HG03558 (cell line): ENCODE results near the gene ACP5.
A peak's percentile ranks its signal among the peaks of the same experiment; 100 is the strongest.
"Not testable (repeated sequence)": the region's sequence is repeated elsewhere in the genome, so short reads cannot be mapped to it uniquely, and the experiment has no call there.

ENCODE experiments used
- ATAC-seq: cut with Tn5 transposase; IDR thresholded peaks from one replicate; pipeline ENCODE4 v1.9.1; 2021; ENCODE audit warnings: moderate number of reproducible peaks; ENCODE audit not compliant: unreplicated experiment; ENCODE audit errors: extremely low read depth

The ACP5 gene

DNA sequence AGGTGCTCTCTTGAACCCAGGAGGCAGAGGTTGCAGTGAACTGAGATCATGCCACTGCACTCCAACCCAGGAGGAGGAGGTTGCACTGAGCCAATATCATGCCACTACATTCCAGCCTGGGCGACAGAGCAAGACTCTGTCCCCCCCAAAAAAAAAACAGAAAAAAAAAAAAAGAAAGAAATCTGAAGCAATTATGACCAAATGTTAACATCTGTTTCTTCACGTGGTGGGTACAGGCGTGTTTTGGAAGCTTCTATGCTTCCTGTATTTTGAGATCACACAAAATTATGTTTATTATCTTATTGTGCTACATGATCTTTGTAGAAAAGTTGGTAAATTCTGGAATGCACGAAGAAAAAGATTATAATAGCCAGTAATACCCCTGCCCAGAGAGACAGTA lies 2.7 kb upstream of the ACP5 start:
- no peak for ATAC-seq

DNA sequence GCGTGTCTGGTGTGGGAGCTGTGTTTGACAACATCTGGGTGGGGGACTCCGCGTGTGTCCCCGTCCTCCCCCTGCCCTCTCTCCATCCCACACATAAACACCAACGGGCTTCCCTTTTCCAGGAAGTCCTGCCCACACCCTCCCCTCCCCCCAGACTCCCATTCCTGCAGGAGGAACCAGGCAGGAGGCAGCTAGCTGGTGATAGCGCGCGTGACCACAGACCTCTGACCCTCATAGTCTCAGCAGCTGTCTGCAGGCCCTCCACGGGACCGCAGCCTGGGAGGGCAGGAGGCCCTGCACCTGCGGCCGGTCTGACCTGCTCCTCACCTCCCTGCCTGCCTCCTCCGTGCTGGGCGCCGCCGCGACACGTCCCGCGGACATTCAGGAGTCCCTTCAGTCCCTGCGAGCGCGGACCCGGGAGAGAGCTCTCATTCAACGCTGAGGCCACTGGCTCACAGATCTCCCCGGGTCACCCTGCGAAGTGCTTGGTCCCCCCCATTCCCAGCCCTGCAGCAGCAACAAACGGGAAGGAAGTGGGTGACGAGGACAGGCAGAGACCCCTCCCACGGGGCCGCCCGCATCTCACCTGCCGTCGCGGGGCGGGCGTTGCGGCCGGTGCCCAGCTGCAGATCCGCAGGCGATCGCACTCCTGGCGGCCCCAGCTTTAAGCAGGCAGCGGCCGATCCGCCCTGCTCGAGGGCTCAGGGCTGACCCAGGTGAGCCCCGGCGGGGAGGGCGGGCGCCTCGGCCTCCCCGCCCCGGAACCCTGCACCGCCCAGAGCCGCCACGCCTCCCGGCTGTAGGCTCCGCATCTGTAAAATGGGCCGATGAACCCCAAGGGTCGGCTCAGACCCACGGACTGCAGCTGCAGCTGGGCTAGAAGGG lies 1.1 kb upstream of the ACP5 start:
- ATAC-seq, result no peak

DNA sequence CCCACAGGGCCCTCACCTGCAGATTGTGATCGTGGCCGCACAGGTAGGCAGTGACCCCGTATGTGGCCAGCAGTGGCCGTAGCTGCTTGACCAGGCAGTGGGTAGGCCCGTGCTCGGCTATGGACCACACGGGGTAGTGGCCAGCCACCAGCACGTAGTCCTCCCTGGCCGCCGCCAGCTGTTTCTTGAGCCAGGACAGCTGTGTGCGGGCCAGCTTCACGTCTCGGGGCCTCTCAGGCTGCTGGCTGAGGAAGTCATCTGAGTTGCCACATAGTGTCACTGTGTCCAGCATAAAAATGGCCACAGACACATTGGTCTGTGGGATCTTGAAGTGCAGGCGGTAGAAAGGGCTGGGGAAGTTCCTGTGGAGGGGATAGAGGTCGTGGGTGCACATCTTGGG lies 1.2 kb downstream of the ACP5 start:
- ATAC-seq, result no peak

DNA sequence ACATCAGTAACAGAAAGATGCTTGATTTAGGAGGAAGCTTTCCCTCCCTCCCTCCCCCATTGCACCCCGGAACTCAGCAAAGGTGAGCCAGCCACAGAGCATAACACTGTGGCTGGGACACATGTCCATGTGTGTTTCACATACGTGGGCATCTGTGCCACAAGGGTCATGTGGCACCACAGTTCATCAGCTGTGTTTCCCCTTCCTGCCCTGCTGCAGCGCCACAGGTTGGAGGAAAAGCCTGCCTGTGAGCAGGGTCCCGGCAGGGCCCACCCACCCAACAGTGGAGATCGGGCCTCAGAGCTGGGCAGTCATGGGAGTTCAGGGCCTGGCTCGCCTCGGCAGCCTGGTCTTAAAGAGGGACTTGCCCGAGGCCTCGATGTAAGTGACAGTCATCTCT lies 2.8 kb downstream of the ACP5 start:
- ATAC-seq, result no peak

DNA sequence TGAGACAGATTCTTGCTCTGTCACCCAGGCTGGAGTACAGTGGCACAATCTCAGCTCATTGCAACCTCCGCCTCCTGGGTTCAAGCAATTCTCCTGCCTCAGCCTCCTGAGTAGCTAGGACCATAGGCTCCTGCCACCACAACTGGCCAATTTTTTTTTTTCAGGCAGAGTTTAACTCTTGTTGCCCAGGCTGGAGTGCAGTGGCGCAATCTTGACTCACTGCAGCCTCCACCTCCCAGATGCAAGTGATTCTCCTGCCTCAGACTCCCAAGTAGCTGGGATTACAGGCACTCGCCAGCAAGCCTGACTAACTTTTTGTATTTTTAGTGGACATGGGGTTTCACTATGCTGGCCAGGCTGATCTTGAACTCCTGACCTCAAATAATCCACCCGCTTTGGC lies 3.7 kb downstream of the ACP5 start:
- ATAC-seq, result not testable (repeated sequence)

DNA sequence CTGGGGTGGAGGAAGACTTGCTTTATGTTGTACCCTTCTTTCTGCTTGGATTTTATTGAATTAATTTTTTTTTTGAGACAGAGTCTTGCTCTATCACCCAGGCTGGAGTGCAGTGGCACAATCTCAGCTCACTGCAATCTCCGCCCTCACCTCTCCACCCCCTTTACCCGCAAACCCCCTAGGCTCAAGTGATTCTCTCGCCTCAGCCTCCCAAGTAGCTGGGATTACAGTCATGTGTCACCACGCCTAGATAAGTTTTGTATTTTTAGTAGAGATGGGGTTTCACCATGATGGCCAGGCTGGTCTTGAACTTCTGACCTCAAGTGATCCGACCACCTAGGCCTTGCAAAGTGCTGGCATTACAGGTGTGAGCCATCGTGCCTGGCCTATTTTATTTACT lies 4.1 kb downstream of the ACP5 start:
- not testable (repeated sequence) for ATAC-seq

DNA sequence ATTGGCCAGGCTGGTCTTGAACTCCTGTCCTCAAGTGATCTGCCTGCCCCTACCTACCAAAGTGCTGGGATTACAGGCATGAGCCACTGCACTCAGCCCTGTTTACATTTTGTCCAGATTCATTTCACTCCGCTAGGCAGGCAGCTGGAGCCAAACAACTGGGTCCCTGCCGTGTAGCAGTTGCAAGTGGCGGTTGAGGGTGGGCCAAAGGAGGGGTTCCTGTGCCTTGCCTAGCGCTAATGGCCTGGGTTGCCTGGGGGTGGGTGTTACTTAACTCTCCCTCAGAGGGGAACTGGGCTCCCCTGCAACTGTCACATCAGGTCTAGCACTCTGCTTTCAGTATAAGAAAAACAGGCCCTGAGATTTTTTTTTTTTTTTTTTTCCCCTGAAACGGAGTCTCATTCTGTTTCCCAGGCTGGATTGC lies 7.4 kb downstream of the ACP5 start:
- no peak for ATAC-seq

DNA sequence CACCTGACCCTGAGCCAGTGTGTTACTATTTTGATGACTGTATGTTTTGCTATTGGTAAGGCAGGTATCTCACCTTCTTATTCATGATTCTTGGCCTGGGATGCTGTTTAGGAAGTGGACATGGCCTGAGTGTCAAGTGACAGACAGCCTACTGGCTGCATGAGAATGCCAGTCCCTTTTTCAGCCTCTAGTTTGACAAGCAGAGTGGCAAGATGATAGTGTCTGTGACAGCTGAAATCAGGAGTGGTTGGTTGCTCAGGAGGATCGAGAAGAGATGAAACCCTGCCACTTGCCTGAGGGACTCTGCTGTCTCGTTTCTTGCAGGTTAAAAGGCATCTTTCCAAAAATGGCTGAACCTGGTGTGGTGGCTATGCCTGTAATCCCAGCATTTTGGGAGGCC lies 11.3 kb downstream of the ACP5 start:
- ATAC-seq, result no peak

DNA sequence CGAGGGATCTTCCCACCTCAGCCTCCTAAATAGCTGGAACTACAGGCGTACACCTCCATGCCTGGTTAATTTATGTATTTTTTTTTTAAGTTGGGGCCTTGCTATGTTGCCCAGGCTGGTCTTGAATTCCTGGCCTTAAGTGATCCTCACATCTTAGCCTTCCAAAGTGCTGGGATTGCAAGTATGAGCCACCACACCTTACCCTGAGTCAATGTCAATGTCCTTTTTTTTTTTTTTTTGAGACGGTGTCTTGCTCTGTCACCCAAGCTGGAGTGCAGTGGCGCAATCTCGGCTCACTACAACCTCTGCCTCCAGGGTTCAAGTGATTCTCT lies 11.8 kb downstream of the ACP5 start:
- not testable (repeated sequence) for ATAC-seq

DNA sequence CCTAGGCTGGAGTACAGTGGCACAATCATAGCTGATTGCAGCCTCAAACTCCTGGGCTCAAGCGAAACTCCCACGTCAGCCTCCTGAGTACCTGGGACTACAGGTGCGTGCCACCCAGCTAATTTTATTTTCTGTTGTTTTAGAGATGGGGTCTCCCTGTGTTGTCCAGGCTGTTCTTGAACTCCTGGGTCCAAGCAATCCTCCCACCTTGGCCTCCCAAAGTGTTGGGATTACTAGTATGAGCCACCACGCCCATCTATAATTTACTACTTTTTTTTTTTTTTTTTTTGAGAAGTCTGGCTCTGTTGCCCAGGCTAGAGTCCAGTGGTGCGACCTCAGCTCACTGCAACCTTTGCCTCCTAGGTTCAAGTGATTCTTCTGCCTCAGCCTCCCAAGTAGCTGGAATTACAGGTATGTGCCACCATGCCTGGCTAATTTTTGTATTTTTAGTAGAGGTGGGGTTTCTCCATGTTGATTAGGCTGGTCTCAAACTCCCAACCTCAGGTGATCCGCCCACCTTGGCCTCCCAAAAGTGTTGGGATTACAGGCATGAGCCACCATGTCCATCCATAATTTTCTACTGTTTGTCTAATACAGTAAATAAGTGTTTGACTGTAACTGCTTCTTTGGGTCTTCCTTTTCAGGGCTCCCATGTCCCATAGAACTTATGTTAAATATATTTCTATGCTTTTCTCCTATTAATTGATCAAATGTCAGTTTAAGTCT lies 13.2 kb downstream of the ACP5 start:
- ATAC-seq, result not testable (repeated sequence)

DNA sequence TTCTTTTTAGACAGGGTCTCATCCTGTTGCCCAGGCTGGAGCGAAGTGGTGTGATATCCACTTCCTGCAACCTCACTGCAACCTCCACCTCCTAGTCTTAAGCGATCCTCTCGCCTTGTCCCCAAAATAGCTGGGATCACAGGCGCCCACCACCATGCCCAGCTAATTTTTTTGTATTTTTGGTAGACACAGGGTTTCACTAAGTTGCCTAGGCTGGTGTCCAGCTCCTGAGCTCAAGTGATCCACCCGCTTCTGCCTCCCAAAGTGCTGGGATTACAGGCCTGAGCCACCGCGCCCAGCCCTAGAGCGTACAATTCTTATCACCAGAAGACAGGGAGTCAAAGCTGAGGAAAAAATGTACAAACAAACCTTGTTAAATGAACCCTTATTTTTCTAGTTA lies 13.9 kb downstream of the ACP5 start:
- no peak for ATAC-seq

DNA sequence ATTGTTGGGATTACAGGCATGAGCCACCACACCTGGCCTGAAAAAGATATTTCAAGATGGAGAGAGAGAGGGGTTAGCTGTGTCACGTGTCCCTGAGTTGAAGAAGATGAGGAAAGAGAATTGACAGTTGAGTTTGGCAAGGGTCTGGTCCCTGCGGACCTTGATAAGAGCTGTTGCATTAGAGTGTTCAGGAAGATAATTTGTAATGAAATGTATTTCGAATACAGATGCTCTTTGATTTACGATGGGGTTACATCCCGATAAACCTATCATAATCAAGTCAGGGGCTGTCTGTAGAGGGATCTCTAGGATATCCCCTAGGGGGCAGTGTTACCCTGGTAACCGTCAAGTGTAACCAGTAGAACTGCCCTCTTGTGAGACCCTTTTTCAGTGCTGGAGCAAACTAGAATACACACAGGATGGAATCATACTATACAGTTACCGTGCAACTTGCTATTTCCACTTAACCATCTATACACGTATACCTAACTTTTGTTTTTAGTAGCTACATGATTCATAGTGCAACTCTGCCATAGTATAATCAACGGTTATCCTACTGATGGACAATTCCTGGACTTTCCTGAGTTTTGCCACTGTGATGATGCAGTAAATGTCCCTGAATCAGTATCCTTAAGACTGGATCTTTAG lies 16.9 kb downstream of the ACP5 start:
- ATAC-seq, result peak; percentile 25

DNA sequence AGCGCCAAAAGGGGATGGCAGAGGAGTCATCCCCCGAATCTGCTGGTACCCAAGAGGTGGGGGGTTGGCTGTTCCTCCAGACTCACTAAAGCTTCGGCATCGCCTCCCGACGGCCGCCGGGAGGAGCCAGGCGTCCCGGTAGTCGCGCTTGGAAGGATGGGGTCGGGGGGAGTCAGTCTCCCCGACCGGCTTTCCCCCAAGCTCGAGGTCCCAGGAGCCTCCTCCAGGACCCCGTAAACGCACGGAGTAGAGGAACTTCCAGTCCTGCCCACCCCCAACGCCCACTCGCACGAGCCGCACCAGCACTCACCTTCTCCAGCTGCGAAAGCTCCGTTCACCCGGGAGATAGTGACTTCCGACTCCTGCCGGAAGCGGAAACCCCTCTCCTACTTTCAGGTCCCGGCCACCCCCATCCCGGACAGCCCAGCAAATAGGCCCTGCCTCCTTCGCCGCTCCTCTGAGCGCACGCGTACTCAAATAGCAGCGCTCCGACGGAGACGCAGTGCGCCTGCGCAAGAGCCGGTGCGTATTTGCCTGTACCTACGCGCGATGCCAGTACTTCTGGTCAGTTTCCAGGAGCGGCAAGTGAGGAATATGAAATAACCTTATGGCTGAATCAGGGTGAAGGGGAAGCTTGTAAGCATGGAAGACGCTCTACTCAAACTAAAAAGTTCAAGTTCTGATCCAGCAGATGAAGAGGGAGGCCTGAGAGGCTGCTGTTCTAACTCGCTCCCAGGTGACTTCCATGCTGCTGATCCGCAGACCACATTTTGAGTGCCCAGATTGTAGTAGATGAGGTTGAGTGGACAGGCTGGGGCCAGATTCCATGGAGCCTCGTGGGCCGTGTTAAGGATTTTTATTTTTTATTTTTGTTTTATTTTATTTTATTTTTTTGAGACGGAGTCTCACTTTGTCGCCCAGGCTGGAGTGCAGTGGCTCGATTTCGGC lies 18.3 kb downstream of the ACP5 start, which contains the start of gene ELOF1:
Gene ELOF1, minus strand, starts transcription at position 350 of the 948 bp plus-strand sequence. CDS start 4,883 bp downstream, outside the sequence.
- ATAC-seq, result peak; percentile 51

DNA sequence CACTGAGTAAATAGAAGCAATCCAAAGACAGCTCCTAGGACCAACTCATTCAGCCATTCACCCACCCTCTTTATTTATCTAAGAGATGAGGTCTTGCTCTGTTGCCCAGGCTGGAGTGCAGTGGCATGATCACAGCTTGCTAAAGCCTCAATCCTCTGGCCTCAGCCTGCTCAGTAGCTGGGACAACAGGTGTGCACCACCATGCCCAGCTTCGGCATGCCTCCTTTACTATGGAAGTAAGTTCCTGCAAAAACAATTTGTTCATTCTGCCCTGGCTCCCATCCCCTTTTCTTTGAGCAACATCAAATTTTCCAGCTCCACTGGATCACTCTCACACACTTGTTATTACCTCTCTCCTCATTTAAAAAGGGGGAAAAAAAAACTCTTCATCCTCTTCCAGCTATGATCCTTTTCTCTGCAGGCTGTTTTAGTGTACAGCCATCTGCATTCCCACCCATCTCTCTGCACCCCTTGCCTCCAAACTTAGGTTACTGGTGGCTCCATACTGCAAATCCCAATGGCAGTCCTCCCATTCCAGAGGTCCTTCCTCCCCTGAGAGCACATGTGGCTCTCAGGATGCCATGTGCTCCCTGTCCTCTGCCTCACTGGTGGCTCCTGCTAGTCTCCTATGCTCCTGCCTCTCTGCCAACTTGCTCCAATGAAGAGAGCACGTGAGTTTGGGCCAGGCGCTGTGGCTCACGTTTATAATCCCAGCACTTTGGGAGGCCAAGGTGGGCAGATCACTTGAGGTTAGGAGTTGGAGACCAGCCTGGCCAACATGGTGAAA lies 20.6 kb downstream of the ACP5 start:
- ATAC-seq, result no peak

DNA sequence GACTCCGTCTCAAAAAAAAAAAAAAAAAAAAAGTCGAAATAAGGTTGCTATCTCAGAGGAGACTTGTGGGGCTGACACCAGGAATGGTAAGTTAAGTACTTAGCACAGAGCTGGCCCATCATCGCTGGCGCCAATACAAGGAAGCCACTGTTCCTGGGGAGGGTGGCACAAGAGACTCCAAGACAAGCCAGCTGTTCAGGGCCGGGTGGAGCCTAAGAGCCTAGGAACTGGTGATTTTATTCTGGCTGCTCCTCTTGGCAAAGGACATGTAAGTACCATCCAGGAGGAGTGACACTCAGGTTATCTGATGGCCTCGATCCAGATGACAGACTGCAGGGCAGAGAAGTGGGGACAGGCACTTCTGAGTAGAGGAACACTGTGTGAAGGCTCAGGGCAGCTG lies 22.2 kb downstream of the ACP5 start:
- ATAC-seq, result no peak

DNA sequence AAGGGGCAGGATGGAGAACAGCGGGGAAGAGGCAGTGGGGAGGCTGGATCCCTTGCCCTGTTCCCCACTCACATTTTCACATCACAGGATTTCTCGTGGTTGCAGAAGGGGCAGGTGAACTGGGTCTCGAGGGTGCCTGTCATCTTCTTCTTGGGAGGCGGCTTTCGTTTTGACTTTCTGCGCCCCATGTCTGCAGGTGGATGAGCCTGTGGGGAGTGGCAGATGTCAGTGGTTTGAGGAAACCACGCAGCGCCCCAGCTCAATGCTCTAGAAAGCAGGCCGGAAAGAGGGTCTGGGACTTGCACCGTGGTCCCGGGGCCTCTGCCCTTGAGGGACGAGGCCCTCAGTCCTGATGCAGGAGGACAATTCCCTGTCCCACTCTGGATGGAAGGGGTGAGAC lies 23.3 kb downstream of the ACP5 start:
- no peak for ATAC-seq

DNA sequence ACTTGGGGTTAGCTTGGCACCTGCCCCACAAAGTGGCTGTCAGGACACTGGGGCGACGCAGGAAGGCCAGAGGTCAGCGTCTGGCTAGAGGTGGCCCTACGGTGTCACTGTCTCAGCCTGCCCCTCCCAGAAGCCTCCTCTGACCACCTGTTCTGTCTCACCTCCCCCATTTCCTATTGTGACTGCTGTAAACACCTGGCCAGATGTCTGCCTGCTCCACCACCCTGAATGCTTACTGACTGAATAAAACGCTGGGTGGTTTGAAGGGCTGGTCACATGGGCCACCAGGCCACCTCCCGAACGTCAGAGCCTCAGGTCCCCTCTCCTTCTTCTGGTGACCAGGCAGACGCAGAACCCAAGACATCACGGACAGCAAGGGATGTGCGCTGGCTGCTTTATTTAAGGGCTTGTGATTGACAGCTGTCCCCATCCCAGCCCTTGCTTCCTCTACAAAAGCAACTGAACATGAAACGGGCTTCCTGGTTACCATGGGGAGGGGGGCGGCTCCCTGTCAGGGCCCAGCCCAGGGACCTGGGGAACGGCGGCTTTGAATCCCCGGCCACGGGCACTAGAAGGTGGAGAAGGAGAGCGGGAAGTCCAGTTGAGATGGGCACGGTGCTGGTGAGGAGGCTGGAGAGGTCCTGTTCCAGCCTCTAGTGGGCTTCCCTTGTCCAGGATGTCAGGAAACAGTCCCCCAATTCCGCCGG lies 24.6 kb downstream of the ACP5 start:
- no peak for ATAC-seq

DNA sequence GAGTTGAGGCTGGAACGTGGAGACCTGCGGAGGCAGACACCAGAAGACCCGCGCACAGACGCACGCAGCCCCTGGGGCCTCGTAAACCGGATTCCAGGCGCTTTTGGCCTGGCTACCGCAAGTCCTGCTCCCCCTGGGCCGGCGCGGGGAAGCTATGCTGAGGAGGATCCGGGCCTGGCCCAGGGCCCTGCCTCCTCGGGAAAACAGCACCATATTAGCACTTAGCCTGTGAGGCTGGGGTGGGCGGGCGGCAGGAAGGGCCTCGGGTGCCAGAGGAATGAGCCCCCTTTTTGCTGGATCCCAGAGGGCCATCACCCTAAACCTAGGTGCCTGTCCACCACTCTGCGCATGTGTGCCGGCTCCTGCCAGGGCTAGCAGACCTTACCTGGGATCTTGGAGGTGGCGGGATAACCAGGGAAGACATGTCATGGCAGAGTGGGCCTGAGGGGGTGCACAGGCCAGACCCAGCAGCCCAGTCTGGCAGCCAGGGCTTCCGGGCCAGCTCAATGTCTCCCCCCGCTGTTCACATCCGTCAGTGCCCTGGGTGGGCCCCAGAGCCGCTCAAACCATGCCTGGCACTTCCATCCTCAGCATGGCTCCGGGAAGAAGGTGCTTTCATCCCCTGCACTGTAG lies 25.7 kb downstream of the ACP5 start:
- no peak for ATAC-seq
